Type B pancreatic cell (in vitro differentiated cells): ENCODE results near the gene SYNGAP1. TPM values are rescaled to one million over a fixed set of nuclear protein-coding genes. Genes with fewer than 3 reads are reported as not detected.

Experiments used
- DNase-seq: peaks from one replicate; pipeline ENCODE4 v3.0.0; 2021; ENCODE audit warnings: mixed read lengths; ENCODE audit not compliant: unreplicated experiment; ENCODE audit errors: extremely low spot score
- H3K27ac Mint-ChIP-seq: 2 replicates; pipeline ENCODE4 v1.8.0; 2021; ENCODE audit warnings: mild to moderate bottlenecking, mixed read lengths
- H3K27me3 Mint-ChIP-seq: 2 replicates; pipeline ENCODE4 v1.8.0; 2021; ENCODE audit warnings: mixed read lengths
- H3K36me3 Mint-ChIP-seq: 2 replicates; pipeline ENCODE4 v1.8.0; 2021; ENCODE audit warnings: mixed read lengths
- H3K4me1 Mint-ChIP-seq: one replicate; pipeline ENCODE4 v1.8.0; 2021; ENCODE audit warnings: mixed read lengths; ENCODE audit not compliant: unreplicated experiment
- H3K4me3 Mint-ChIP-seq: 2 replicates; pipeline ENCODE4 v1.8.0; 2021; ENCODE audit warnings: mild to moderate bottlenecking, mixed read lengths
- H3K9me3 Mint-ChIP-seq: 2 replicates; pipeline ENCODE4 v1.8.0; 2021; ENCODE audit warnings: mixed read lengths
- total RNA-seq: library from RNA; stranded (reverse); gene quantifications from 2 replicates; pipeline ENCODE4 v1.2.1, GENCODE V29; 2021; ENCODE audit warnings: low replicate concordance
- TF ChIP-seq, protein P1 (sequence below): fragments of 200-600 bp; sonication (generic); conservative IDR thresholded peaks from 2 replicates; pipeline ENCODE4 v1.5.0; 2021; ENCODE audit warnings: antibody characterized with exemption, mild to moderate bottlenecking

The SYNGAP1 gene
- total RNA-seq, 1 donor from 2014 or later, result 74.1 TPM

DNA sequence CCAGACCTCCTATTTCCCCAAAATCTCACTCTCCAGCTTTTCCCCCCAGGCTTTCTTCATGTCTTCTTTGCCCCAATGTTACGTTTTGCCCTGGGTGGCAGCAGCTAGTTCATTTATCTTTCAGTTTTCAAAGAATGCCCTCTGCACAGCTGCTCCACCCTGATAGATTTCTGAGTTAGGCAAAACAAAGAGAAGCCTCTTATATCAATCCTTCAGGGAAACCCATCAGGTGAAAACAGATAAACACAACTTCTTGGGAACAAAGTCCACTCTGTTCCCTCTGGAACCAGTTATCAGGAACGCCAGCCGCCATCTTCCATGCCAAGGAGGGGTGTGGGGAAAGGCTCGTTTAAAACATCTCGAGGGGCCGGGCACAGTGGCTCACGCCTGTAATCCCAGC lies 68.5 kb downstream of the SYNGAP1 start:
- Mint-ChIP-seq H3K27me3 (peaks cover 7% of the 10 kb centered on the region), H3K9me3 (no peaks in the 10 kb centered on the region), H3K4me1 (no peaks in the 10 kb centered on the region), H3K27ac (peak overlapping the region; percentile 37), H3K4me3 (peak overlapping the region; percentile 13), H3K36me3 (no peaks in the 10 kb centered on the region)
- DNase-seq, result no peak
- TF ChIP-seq, protein P1, sequence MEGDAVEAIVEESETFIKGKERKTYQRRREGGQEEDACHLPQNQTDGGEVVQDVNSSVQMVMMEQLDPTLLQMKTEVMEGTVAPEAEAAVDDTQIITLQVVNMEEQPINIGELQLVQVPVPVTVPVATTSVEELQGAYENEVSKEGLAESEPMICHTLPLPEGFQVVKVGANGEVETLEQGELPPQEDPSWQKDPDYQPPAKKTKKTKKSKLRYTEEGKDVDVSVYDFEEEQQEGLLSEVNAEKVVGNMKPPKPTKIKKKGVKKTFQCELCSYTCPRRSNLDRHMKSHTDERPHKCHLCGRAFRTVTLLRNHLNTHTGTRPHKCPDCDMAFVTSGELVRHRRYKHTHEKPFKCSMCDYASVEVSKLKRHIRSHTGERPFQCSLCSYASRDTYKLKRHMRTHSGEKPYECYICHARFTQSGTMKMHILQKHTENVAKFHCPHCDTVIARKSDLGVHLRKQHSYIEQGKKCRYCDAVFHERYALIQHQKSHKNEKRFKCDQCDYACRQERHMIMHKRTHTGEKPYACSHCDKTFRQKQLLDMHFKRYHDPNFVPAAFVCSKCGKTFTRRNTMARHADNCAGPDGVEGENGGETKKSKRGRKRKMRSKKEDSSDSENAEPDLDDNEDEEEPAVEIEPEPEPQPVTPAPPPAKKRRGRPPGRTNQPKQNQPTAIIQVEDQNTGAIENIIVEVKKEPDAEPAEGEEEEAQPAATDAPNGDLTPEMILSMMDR, result no peak

DNA sequence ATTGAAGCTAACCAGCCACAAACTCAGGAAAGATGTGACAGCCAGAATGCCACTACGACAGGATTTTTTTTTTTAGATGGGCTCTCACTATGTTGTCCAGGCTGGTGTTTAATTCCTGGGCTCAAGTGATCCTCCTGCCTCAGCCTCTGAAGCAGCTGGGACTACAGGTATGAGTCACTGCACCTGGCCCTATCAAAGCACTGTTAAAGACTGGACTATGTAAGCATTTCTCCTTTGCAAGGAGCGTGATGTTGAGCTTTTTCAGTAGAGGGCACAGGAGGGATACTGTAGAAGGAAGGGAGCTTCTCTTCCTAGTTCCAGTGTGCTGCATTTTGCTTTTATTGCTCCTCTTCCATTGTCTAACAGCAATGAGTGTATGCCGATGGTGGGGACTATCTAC lies 70.3 kb downstream of the SYNGAP1 start:
- Mint-ChIP-seq H3K27me3 (peaks cover 7% of the 10 kb centered on the region), H3K4me1 (no peaks in the 10 kb centered on the region), H3K36me3 (no peaks in the 10 kb centered on the region), H3K4me3 (no peak overlapping the region), H3K27ac (no peak overlapping the region), H3K9me3 (no peaks in the 10 kb centered on the region)
- TF ChIP-seq, protein P1, result no peak
- DNase-seq, result no peak

DNA sequence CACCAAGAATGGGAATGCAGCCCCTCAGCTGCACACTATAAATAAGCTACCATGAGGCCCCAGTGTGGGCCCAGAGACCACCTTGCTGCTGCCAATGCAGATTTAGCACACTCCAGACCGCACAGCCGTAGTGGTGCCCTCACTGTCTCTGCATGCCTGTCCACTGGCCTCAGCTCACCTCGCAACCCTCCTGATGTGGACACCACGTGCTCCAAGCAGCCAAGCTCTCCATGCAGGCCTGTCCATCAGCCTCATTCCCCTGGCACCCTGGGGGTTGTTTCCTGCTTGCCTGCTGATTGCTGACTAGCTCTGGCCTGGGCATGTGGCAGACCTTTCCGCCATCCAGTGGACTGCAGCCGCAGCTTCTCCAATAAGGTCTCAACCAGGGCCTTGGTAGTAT lies 70.8 kb downstream of the SYNGAP1 start:
- H3K4me1 Mint-ChIP-seq, result no peaks in the 10 kb centered on the region
- H3K27ac Mint-ChIP-seq, result no peak overlapping the region
- no peak for DNase-seq
- TF ChIP-seq, protein P1, result no peak
- no peaks in the 10 kb centered on the region for H3K9me3 Mint-ChIP-seq
- H3K27me3 Mint-ChIP-seq, result peaks cover 7% of the 10 kb centered on the region
- H3K4me3 Mint-ChIP-seq, result no peak overlapping the region
- H3K36me3 Mint-ChIP-seq, result no peaks in the 10 kb centered on the region

DNA sequence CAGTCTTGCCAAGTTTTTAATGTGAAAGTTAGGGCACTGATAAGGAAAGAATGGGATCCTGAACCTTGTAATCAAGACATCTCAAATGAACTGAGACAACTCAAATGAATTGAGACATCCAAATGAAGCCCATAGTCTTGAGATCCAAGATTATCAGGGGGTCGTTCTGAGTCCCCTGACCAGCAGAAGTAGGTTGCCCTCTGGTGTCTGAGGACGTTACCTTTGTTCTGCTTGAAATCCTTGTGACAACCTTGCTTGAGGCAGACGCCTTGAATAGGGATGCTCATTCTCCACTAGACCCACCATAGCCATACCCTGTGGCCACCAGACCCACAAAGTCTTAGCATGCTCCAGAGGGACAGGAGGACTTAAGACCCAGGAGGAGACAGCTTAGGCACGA lies 72.2 kb downstream of the SYNGAP1 start:
- H3K36me3 Mint-ChIP-seq, result no peaks in the 10 kb centered on the region
- H3K9me3 Mint-ChIP-seq, result no peaks in the 10 kb centered on the region
- H3K4me3 Mint-ChIP-seq, result no peak overlapping the region
- H3K27ac Mint-ChIP-seq, result no peak overlapping the region
- peaks cover 7% of the 10 kb centered on the region for H3K27me3 Mint-ChIP-seq
- DNase-seq, result no peak
- TF ChIP-seq, protein P1, result peak; percentile 14
- no peaks in the 10 kb centered on the region for H3K4me1 Mint-ChIP-seq

DNA sequence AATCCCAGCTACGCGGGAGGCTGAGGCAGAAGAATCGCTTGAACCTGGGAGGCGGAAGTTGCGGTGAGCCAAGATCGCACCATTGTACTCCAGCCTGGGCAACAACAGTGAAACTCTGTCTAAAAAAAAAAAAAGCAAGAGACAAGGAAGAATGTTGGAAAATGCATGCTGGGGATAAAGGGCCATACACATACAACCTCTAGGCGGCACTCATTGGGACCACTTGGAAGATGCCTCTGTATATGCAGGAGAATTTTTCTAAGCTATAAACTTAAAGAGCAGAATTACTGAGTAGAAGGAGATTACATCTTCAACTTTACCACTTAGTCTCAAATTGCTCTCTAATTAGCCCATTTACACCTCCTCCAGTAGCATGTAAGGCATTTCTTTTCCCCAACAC lies 77.3 kb downstream of the SYNGAP1 start:
- no peak overlapping the region for H3K27ac Mint-ChIP-seq
- no peaks in the 10 kb centered on the region for H3K4me1 Mint-ChIP-seq
- peaks cover 2% of the 10 kb centered on the region for H3K27me3 Mint-ChIP-seq
- no peak for DNase-seq
- TF ChIP-seq, protein P1, result no peak
- H3K4me3 Mint-ChIP-seq, result no peak overlapping the region
- H3K36me3 Mint-ChIP-seq, result no peaks in the 10 kb centered on the region
- H3K9me3 Mint-ChIP-seq, result no peaks in the 10 kb centered on the region

DNA sequence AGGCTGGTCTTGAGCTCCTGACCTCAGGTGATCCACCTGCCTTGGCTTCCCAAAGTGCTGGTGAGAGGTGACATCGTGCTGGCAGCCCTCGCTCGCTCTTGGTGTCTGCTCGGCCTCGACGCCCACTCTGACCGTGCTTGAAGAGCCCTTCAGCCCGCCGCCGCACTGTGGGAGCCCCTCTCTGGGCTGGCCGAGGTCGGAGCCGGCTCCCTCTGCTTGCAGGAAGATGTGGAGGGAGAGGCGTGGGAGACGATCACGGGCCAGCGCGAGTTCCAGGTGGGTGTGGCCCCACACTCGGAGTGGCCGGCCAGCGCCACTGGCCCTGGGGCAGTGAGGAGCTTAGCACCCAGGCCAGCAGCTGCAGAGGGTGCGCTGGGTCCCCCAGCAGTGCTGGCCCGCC lies 82.6 kb downstream of the SYNGAP1 start:
- no peak overlapping the region for H3K4me3 Mint-ChIP-seq
- TF ChIP-seq, protein P1, result no peak
- H3K4me1 Mint-ChIP-seq, result peaks cover 10% of the 10 kb centered on the region
- no peaks in the 10 kb centered on the region for H3K27me3 Mint-ChIP-seq
- DNase-seq, result no peak
- H3K9me3 Mint-ChIP-seq, result no peaks in the 10 kb centered on the region
- H3K36me3 Mint-ChIP-seq, result no peaks in the 10 kb centered on the region
- no peak overlapping the region for H3K27ac Mint-ChIP-seq
